Measurements from ENCODE around the gene ABCF2.

The ABCF2 gene

DNA sequence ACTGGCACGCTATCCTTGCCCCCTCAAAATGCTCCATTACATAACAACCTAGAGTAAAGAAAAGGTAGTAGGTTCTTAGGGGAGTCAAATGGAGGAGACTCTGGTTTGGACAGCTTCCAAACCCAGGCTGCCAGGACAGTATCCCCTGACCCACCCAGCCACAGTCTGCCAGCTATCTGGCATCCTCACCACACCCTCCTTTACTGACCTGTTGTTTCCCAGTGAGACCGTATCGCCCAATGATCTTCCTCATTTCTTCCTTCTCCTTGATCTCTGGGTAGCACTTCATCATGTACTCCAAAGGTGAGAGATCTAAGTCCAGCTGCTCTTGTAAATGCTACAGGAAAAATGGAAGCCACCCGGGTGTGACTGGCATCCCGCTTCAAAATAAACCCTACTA, 11.6 kb downstream of the ABCF2 start:
- no peak for DNase-seq

DNA sequence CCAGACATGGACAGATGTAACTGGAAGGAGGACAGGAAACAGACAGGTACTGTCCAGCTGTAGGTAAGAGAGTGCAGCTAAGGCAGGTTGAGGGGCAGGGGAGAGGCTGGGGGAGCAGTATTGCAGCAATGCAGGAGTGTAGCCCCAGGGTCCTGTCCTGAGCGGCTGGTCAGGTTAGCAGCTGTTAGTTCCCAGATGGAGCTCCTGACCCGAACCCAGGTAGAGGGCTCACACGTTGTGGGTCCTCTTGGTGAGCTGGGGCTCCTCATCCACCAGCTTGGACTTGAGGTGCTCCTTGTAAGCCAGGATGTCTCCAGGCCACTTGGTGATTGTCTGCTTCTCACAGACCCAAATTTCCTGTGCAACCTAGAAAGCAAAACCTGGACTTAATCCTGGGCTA, 13.2 kb downstream of the ABCF2 start:
- no peak for DNase-seq

DNA sequence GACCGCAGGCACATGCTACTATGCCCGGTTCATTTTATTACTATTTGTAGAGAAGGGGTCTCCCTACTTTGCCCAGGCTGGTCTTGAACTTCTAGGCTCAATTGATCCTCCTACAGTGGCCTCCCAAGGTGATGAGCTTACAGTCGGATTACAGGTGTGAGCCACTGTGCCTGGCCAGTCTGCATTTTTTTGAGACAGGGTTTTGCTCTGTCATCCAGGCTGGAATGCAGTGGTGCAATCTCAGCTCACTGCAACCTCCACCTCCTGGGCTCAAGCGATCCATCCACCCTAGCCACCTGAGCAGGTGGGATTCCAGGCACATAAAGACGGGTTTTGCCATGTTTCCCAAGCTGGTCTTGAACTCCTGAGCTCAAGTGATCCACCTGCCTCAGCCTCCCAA, 14.4 kb downstream of the ABCF2 start:
- no peak for DNase-seq

DNA sequence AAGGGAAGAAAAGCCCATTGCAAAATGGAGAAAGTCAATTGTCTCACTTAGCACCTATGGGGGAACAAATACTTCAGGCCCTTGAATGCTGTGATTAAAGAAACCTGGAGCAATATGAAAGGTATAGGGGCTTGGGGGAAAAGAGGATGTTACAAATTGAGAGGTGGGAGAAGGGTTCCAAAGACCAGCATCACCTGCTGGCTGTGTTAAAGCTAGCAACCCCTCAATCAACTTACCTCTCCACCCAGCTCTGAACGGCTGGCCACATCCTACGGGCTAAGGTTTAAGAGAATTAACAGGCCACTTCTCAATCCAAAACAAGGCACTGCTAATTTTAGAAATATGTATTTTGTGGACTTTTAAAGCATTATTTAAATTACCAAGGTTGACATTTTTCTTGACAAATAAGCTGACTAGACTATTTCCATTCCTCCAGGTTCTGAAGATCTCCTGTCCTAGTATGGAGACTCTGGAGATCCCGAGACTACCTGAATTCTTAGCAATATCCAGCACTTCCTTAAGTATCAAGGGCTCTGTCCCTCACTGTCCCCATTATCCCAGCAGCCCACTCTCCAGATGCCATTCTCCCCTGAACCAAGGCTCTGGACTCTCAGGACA, 15.7 kb downstream of the ABCF2 start:
- no peak for DNase-seq

DNA sequence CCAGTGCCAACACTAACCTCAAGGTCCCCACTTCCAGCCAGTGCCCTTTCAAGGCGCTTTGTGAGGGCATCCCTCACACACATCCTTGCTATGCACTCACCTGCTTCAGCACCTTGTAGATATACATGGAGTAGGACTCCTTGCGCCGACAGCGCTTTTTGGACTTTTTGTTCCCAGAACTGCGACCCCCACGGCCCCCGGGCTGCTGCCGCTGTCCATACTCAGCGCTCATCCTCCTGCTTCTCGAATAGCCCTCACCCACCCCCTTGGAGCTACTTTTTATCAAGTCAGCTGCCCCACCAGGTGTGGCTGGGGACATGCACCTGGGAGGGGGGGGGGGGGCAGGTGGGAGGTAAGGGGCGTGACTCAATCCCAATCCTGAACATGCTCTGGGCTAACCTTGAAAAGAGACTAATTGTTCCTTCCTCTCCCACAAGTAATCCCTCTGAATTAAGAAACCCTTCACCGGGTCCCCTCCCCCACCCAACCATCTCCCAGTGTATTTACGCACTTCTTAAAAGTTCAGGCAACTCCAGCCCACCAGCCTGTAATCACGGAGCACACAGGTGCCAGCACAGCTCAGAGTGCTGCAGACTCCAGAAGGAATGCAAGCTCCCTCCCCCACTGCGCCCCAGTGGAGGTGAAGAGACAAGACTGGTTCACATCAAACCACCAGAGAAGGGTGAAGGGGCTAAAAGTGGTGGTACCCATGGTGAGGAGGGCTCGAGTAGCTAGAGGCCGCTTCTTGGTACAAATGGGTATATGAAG, 16.7 kb downstream of the ABCF2 start, which contains the start of gene H2BK1:
TSS of gene H2BK1 (minus strand) at position 402 of the 768 bp plus-strand sequence. CDS start at position 232, 170 bp downstream.
- DNase-seq: no peak

DNA sequence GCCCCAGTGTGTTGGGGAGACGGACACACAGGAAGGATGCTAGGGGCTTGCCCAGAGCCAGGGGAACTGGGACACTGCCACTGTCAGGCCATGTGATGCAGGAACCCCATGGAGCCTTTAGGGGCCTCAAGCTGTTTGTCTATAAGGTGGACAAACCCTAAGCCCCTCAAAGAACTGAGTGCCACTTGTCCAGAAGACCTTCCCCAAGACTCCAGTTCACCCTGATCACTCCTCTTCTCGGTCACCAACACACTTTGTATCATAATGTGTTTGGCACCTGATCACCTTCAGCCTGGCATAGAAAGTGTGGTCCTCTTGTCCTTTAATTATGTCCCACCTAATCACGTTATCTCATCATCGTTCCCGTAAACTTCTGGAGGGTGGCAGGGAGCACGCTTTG, 17.4 kb downstream of the ABCF2 start:
- DNase-seq: no peak

DNA sequence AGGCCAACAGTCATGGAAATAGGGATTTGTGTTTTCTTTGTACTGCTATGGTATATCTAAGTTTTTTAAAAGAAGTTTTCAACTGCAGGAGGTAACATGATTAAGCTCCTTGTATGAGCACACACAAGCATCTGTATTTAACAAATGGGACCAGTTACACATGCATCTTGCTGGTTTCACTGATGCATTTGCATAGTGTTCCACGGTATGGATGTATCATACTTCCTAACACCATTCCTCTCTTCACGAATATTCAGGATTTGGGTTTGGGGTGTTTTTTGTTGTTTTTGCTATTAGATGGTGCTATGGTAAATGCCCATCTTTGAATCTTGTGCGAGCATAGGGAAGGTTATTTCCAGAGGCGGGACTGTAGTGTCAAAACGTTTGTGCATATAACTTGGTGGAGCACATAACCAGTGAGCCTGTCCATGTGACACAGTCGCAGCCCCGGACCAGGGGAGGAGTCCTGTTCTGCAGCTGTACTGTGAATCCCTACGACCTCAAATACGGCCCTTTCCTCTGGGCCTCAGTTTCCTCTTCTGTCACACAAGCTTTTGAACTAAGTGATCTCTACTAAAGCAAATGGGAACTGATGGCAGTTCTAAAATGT, 18.6 kb downstream of the ABCF2 start:
- DNase-seq: no peak

DNA sequence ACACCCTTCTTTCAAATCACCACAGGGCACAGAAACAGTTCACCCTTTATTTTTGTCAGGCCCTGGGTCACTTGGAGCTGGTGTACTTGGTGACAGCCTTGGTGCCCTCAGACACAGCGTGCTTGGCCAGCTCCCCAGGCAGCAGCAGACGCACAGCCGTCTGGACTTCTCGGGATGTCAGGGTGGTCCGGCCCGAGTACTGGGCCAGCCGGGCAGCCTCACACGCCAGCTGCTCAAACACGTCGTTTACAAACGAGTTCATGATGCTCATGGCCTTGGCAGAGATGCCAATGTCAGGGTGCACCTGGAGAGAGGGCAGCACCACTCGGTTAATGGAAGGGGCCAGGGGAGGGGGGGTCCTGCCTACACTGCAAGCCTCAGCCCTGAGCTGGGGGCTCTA, 19.2 kb downstream of the ABCF2 start:
- no peak for DNase-seq

DNA sequence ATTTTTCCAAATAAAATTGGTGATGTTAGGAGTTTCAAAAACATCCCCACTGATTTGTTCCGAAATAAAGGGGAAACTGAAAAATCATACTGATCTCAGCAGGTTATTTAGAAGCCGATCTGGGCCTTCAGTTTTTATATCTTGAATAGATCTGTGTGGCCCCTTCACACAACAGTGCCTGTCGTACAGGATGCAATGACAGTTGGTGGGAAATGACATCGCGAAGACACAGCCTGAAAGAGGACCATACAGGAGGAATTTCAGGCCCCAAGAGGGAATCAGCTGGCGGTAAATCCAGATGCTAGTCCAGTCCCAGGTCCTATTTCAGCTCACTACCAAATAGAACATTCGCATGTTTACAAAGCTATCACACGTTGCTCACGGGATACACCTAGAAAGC, 19.7 kb downstream of the ABCF2 start:
- no peak for DNase-seq

DNA sequence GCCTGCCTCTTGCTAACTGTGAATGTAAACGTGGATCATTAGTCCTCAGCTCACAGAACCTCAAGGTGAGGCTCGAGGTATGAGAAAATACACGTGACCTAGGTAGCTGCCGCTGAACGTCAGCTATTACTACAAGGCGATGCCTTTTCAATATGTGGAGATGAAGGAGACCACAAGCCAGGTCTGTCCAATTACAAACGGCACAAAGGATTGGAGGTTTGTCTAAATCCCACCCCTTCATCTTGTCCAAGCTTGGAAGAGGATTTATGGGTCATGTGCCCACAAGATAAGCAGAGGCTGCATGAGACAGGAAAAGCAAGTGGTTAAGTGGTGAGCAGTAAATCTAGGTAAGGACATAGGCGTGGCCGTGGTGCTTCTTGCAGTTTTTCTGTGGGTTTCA, 20.1 kb downstream of the ABCF2 start:
- peak; percentile 9 for DNase-seq

DNA sequence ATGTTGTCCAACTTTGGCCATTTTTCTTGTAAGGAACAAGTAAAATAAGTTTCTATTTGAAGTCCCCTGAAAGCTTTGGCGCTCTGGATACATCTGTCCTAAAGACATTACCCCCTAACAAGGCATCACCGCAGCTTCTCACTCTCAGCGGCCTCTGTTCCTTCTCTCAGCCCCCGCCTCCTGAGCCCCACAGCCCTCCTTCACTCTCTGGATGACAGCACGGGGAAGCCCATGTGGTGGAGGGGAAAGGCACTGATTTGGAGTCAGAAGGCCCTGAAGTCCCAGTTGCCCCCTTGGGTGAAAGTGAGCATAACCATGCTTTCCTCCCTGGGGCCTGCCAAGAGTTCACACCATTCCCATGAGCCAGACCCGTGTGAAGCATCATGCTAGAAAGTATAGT, 21.3 kb downstream of the ABCF2 start:
- no peak for DNase-seq

DNA sequence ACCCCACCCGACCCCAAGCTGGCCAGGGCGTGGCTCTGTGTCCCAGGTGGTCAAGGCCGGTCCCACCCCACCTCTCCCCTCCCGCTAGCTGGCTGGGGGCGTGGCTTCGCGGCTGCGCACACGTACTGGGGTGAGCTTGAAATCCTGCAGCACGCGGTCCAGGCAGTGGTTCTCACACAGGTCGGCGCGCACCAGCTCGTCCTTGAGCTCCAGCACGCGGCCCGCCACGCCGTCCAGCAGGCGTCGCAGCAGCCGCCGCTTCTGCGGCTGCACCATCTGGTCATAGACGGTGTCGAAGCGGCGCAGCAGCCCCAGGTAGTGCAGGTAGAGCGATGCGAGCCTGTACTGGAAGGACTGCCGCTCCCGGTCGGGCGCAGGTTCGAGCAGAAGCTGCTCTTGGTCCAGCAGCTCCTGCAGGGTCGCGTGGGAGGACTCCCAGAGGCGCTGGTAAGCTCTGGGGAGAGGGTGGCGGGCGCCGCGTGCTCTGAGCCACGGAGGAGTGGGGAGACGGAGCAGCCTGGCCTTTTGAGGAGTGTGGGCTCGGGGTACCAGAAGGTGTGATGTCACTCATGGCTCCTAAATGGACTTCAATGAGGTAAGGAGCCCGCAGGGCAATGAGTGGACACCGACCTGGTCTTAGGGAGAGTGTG, 22.5 kb downstream of the ABCF2 start:
- no peak for DNase-seq

DNA sequence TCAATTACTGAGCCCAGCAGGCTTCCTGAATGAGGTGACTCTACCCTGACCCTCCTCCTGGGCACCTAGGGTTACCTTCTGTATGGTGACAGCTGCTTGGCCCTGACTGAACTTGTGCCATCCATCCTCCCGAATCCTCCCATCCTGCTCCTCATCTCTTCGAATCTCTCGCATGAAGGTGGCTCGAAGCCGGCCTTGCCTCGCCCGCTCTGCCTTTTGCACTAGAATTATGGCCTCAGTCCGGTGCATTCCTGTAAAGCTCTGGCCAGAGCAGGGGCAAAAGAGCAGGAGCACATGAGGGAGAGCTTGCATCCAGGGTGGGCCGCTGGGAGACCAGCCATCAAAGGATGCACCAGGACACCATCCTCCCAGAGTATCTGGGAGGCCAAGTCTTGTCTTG, 24.2 kb downstream of the ABCF2 start:
- DNase-seq: no peak

DNA sequence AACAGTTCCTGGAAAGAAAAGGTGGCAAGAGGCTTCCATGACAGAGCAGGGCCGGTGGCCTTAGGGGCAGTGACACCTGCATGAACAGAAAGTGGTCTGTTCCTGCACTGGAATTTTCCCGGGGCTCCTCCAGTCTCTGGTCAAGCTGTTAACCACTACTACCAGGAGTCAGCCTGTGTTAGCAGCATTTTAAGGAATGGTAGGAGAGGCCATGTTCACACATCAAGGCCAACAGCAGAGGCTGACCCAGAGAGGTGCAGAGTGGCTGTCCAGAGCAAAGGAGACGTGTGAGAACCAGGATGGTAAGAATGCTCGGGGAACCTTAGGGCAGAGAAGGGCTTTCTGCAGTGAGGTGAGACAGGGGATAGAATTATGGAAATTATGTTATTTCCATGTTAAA, 25.3 kb downstream of the ABCF2 start:
- no peak for DNase-seq

DNA sequence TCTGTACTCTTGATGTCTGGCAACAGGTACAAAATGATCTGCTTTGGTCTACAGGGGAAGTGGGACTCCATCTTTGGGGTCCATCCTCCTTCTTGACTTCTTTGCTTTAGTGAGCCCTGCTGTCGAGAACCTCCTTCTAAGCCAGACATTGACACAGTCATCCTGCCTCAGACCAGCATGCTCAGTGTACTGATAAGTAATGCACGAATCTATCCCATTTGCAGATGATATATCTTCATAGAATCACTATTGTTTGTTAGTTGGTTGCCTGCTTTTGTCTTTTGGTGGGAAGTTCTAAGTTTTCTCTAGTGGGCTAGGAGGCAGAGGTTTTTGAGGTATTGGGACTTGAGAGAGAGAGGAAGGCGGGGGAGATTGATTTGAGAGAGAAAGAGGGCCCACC, 25.7 kb downstream of the ABCF2 start:
- no peak for DNase-seq

DNA sequence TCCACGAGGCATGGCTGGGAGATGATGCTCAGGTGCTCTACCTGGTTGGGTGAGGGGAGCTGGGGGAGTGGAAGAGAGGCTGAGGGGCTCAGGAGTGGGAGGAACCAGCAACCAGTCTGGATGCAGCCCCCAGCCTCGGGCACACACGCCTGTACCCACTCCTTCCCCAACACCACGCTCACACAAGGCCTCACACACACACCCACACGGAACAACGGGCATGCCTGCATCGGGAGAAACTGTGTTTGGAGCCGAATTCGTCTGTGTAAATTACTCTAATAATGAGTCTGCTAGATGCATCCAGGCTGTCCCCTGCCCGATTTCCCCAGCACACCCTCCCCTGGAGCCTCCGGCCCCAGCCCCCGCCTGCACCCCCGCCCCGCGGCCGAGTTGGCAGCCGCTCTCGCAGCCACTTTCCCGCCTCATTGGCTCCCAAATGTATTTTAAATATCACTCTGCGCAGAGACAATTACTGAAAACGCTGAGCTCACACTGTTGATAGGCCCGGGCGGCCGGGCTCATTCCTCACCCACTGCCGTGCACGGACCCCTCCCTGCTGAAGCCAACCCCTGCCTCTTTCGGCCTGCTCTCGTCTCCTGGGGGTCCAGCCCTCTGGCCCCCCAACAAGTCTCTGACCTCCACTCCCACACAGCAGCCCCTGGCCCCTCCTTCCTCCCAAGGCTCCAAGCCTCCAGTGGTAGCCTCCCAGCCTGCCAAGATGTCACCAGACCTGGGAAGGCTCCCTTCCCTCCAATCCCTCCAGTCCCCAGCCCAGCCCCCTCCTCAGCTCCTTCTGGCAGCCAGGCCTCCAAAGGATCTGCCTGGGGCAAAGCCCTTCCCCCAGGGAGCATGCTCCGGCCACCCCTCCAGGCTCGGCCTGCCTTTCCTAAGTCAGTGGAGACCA, 27.8 kb downstream of the ABCF2 start:
- no peak for DNase-seq

DNA sequence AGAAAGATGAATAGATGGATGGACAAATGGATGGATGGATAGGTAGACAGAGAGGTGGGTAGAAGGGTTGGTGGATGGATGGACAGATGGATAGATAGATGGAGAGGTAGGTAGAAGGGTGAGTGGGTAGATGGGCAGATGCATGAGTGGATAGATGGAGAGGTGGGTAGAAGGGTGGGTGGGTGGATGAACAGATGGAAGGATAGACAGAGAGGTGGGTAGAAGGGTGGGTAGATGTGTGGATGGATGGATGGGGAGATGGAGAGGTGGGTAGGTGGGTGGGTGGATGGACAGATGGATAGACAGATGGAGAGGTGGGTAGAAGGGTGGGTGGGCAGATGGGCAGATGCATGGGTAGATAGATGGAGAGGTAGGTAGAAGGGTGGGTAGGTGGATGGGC, 29.1 kb downstream of the ABCF2 start:
- no peak for DNase-seq

DNA sequence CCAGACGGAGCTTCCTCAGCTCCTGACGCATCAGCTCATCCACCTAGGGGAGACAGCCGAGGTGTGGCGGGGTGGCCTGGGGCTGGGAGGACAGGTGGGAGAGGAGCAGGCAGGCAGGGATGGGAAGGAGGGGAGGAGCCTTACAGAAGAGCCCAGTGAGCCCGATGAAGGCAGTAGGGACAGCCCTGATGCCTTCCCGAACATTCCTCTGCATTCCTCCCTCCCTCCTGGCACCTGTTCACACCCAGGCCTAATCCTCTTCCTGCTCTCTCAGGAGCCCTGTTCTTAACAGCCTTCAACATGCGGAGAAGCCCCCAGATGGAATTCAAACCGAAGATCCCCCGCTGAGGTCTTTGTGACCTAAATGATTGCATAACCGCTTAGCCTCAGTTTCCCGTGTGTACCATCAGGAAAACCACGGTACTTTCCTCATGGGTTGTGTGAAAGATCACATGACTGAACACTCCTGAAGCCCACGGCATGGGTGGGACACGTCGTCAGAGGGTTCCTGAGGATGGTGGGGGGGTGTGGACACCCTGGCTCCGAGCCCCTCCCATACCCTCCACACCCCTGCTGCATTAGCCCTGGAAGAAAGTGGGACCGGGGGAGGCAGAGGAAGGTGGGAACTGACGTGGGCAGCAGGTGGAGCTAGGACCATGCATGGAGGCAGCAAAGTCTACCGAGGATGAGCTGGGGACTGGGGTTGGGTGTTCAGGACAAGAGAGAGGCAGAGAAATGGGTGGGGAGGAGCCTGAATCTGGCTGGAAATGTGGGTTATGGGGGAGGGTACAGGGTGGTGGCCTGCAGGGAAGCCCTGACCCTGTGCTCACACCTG, 31.2 kb downstream of the ABCF2 start:
- DNase-seq: no peak

DNA sequence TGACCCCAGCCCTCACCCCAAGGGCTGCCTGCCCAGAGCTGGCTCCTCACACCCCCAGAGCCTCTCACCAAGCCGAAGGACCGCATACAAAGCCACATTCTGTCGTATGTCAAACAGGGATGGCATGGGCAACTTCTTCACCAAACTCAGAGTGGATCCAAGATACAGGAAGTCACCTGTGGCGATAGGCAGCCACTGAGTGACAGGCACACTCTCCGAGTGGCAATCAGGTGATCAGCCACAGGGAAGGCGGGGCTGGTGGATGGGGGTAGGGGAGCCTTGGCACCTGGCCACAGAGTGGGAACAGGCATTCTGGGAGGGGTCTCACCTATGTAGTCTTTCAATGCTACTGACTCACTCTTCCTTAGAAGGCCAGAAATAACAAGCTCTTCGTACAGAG, 32.8 kb downstream of the ABCF2 start:
- DNase-seq: no peak

DNA sequence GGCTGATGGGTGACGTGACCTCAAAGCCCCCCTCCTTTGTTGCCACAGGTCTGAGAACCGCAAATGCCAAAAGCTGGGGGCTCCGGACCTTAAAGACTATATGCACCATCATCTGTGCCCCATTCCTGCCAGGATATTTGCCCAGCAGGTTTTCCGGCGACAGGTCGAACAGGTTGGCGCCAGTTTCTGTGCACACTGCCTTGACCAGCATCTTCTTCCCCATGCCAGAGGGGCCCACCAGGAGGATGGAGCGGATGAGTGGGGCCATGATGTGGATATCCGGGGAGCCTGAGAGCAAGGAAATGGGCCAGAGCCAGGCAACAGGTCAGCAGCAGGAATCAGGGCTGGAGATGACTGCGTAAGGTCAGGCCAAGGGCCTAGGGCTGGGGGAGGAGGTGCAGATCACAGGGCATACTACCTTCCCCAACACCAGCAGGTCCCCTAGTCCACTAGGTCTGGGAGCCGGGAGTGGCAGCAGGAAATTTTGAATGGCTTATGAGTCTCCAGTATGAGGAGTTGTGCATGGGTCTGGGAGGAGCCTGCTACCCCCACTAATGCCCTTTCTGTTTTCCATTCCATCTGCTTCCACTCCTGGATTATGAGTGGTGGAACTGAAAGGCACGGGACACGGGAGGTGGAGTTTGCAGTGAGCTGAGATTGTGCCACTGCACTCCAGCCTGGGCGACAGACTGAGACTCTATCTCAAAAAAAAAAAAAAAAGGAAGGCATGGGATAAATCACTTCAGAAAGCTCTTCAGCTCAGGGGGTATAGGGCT, 33.6 kb downstream of the ABCF2 start:
- DNase-seq: no peak

DNA sequence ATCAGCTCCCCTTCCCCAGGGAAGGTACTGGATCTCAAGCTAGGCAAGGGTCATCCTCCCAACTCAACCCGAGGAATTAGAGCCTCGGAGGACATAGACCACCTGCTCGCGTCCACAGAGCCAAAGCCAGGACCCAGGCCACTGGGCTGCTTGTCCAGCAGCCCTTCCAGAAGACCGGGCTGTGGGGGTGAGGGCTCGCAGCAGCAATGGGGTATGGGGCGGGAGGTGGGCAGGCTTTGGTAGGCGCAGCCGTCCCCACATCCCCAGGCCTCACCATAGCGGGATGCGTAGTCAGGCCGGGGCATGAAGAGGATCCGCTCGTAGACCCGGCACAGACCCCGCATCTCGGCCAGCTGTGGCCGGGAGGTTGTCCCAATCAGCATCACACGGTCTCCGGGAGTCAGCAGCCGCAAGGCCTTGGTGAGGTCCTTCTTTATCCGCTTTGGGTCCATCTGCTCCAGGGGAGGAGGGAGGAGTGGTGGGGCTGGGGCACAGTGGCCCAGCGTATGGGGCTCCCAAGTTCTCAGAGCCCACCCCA, 34.9 kb downstream of the ABCF2 start:
- DNase-seq: no peak
